ENCODE results near the gene CASZ1. TPM values are rescaled to one million over a fixed set of nuclear protein-coding genes. Genes with fewer than 3 reads are reported as not detected.

Gene CASZ1
- polyA plus RNA-seq, 3 donors: 0.30 to 3.7 (median 0.50) TPM

GRCh38 chr1:10710489-10710888, 86.0 kb downstream of the CASZ1 start:
- TF ChIP-seq, protein P1, sequence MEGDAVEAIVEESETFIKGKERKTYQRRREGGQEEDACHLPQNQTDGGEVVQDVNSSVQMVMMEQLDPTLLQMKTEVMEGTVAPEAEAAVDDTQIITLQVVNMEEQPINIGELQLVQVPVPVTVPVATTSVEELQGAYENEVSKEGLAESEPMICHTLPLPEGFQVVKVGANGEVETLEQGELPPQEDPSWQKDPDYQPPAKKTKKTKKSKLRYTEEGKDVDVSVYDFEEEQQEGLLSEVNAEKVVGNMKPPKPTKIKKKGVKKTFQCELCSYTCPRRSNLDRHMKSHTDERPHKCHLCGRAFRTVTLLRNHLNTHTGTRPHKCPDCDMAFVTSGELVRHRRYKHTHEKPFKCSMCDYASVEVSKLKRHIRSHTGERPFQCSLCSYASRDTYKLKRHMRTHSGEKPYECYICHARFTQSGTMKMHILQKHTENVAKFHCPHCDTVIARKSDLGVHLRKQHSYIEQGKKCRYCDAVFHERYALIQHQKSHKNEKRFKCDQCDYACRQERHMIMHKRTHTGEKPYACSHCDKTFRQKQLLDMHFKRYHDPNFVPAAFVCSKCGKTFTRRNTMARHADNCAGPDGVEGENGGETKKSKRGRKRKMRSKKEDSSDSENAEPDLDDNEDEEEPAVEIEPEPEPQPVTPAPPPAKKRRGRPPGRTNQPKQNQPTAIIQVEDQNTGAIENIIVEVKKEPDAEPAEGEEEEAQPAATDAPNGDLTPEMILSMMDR (IDR thresholded peaks at IDR 0.05): no peak
- intact Hi-C loops (cut with micrococcal nuclease): no loop called here
- 93% methylated on average over 7 of the region's 7 CpGs for WGBS (ENCODE audit: insufficient coverage)

DNA sequence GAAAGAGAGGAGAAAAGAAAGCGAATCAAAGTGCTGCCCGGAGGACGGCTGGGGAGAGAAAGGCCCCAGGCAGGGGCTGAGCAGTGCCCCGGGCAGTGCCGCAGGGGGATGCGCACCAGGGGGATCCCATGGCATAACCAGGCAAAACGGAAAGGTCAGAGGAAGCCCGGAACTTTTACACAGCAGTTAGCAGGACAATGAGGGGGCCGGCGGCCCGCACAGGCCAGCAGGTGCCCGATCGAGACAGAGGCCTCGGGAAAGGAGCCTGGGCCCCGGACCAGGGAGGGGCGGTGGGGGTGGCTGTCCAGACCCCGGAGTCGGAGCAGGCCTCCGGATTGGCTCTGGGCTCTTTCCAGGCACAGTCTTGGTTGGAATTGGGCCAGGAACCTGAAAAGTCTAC, 86.8 kb downstream of the CASZ1 start:
- H3K36me3 Mint-ChIP-seq: no peaks in the 10 kb centered on the region
- Histone ChIP-seq H3K4me3 (replicated peaks in 1 of 3; ENCODE audit: low read depth in 2 of 3, low read length in 3 of 3) (no peak overlapping the region), H3K4me1 (ENCODE audit: control insufficient read depth in 1 of 2, insufficient read depth in 2 of 2, low read length in 2 of 2) (no peaks in the 10 kb centered on the region), H3K9me3 (replicated peaks in 1 of 2; ENCODE audit: control insufficient read depth in 1 of 2, insufficient read depth in 1 of 2, low read length in 2 of 2) (no peaks in the 10 kb centered on the region), H3K4me2 (replicated peaks; ENCODE audit: extremely low read depth, low read length, poor library complexity, severe bottlenecking) (no peak overlapping the region), H3K36me3 (replicated peaks in 1 of 2; ENCODE audit: control insufficient read depth in 1 of 2, insufficient read depth in 2 of 2, low read length in 2 of 2) (no peaks in the 10 kb centered on the region), H4K20me1 (ENCODE audit: insufficient read depth, low read length) (no peaks in the 10 kb centered on the region), H3K27me3 (ENCODE audit: control insufficient read depth in 2 of 2, insufficient read depth in 2 of 2, low read length in 2 of 2) (no peaks in the 10 kb centered on the region), H2AFZ (ENCODE audit: insufficient read depth, low read depth, low read length, poor library complexity, severe bottlenecking) (no peak overlapping the region), H3K79me2 (ENCODE audit: insufficient read depth, low read length) (no peaks in the 10 kb centered on the region), H3K9ac (ENCODE audit: insufficient read depth, low read length, poor library complexity, severe bottlenecking) (no peak overlapping the region), H3K27ac (ENCODE audit: low read depth in 1 of 2, low read length in 2 of 2) (no peak overlapping the region)
- H3K27me3 Mint-ChIP-seq (ENCODE audit: low read depth in 3 of 3): peaks cover 2 to 13% (median 7%) of the 10 kb centered on the region in 3 donors
- no peaks in the 10 kb centered on the region for H3K4me1 Mint-ChIP-seq
- H3K9me3 Mint-ChIP-seq: no peaks in the 10 kb centered on the region
- H3K27ac Mint-ChIP-seq: no peak overlapping the region
- WGBS (ENCODE audit: insufficient coverage): 92% methylated on average over 19 of the region's 19 CpGs
- TF ChIP-seq, protein P1 (IDR thresholded peaks at IDR 0.05): no peak
- no peak overlapping the region for H3K4me3 Mint-ChIP-seq
- DNase-seq: no peak
- intact Hi-C loops (cut with micrococcal nuclease): no loop called here

More at GRCh38 chr1:10710489-10710888, 86.0 kb downstream of the CASZ1 start:
- H3K4me2 ChIP-seq (replicated peaks; ENCODE audit: extremely low read depth, low read length, poor library complexity, severe bottlenecking): no peak overlapping the region
- no peak overlapping the region for H3K27ac ChIP-seq (ENCODE audit: low read depth in 1 of 2, low read length in 2 of 2)
- Mint-ChIP-seq H3K4me3 (no peak overlapping the region), H3K4me1 (no peaks in the 10 kb centered on the region), H3K27ac (no peak overlapping the region), H3K9me3 (no peaks in the 10 kb centered on the region), H3K27me3 (ENCODE audit: low read depth in 3 of 3) (peaks cover 4 to 15% (median 7%) of the 10 kb centered on the region in 3 donors), H3K36me3 (no peaks in the 10 kb centered on the region)
- no peaks in the 10 kb centered on the region for H3K27me3 ChIP-seq (ENCODE audit: control insufficient read depth in 2 of 2, insufficient read depth in 2 of 2, low read length in 2 of 2)
- H4K20me1 ChIP-seq (ENCODE audit: insufficient read depth, low read length): no peaks in the 10 kb centered on the region
- H3K36me3 ChIP-seq (replicated peaks in 1 of 2; ENCODE audit: control insufficient read depth in 1 of 2, insufficient read depth in 2 of 2, low read length in 2 of 2): no peaks in the 10 kb centered on the region
- no peaks in the 10 kb centered on the region for H3K4me1 ChIP-seq (ENCODE audit: control insufficient read depth in 1 of 2, insufficient read depth in 2 of 2, low read length in 2 of 2)
- no peak overlapping the region for H3K4me3 ChIP-seq (replicated peaks in 1 of 3; ENCODE audit: low read depth in 2 of 3, low read length in 3 of 3)
- no peak overlapping the region for H3K9ac ChIP-seq (ENCODE audit: insufficient read depth, low read length, poor library complexity, severe bottlenecking)
- no peak overlapping the region for H2AFZ ChIP-seq (ENCODE audit: insufficient read depth, low read depth, low read length, poor library complexity, severe bottlenecking)
- no peaks in the 10 kb centered on the region for H3K9me3 ChIP-seq (replicated peaks in 1 of 2; ENCODE audit: control insufficient read depth in 1 of 2, insufficient read depth in 1 of 2, low read length in 2 of 2)
- no peak for DNase-seq
- H3K79me2 ChIP-seq (ENCODE audit: insufficient read depth, low read length): no peaks in the 10 kb centered on the region

Measured in CD14-positive monocyte (primary cell).